ENCODE measurements around the gene KPNA6.
"Not testable (repeated sequence)": the region's sequence is repeated elsewhere in the genome, so short reads cannot be mapped to it uniquely, and the experiment has no call there.

GRCh38 chr1:32165633-32166032 is 57.8 kb downstream of the KPNA6 start:
- TF ChIP-seq, protein P1, sequence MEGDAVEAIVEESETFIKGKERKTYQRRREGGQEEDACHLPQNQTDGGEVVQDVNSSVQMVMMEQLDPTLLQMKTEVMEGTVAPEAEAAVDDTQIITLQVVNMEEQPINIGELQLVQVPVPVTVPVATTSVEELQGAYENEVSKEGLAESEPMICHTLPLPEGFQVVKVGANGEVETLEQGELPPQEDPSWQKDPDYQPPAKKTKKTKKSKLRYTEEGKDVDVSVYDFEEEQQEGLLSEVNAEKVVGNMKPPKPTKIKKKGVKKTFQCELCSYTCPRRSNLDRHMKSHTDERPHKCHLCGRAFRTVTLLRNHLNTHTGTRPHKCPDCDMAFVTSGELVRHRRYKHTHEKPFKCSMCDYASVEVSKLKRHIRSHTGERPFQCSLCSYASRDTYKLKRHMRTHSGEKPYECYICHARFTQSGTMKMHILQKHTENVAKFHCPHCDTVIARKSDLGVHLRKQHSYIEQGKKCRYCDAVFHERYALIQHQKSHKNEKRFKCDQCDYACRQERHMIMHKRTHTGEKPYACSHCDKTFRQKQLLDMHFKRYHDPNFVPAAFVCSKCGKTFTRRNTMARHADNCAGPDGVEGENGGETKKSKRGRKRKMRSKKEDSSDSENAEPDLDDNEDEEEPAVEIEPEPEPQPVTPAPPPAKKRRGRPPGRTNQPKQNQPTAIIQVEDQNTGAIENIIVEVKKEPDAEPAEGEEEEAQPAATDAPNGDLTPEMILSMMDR (optimal IDR thresholded peaks at IDR 0.05 in 1 of 3, IDR thresholded peaks at IDR 0.05 in 1 of 3, conservative IDR thresholded peaks at IDR 0.05 in 1 of 3; ENCODE audit: extremely low read depth in 1 of 3, insufficient read depth in 2 of 3, low read length in 3 of 3): not testable (repeated sequence)
- TF ChIP-seq EZH2 (IDR thresholded peaks at IDR 0.05; ENCODE audit: low read length): not testable (repeated sequence)
